HG03064 (cell line): Measurements from ENCODE around the gene TOM1.

Experiments
- ATAC-seq: cut with Tn5 transposase; IDR thresholded peaks from one replicate; pipeline ENCODE4 v1.9.1; 2021; ENCODE audit warnings: low read depth; ENCODE audit not compliant: unreplicated experiment

The TOM1 gene

GRCh38 chr22:35299673-35300499, at the start of gene TOM1:
TOM1 (plus strand) TSS chr22:35299894; CDS start chr22:35299929, 35 bp downstream.
- ATAC-seq, result peak; percentile 97

GRCh38 chr22:35250156-35250555, 49.5 kb upstream of the TOM1 start:
- no peak for ATAC-seq

- ATAC-seq, result no peak
Measured at GRCh38 chr22:35253946-35254345, 45.7 kb upstream of the TOM1 start.

GRCh38 chr22:35257002-35257320, 42.7 kb upstream of the TOM1 start:
- ATAC-seq, result peak; percentile 29

- peak; percentile 84 for ATAC-seq
Measured at GRCh38 chr22:35257321-35258190, 42.1 kb upstream of the TOM1 start, which contains the start of gene HMGXB4. HMGXB4 (plus strand) TSS chr22:35257493; CDS start chr22:35262391, 4,898 bp downstream.

GRCh38 chr22:35258191-35258988, 41.3 kb upstream of the TOM1 start:
- no peak for ATAC-seq

- no peak for ATAC-seq
Measured at GRCh38 chr22:35264986-35265385, 34.7 kb upstream of the TOM1 start.

GRCh38 chr22:35266277-35266676, 33.4 kb upstream of the TOM1 start:
- ATAC-seq, result no peak

GRCh38 chr22:35269630-35270029, 30.1 kb upstream of the TOM1 start:
- ATAC-seq, result no peak

GRCh38 chr22:35274154-35274871, 25.4 kb upstream of the TOM1 start:
- ATAC-seq, result no peak

- no peak for ATAC-seq
Measured at GRCh38 chr22:35275580-35275979, 24.1 kb upstream of the TOM1 start.

GRCh38 chr22:35276019-35276418, 23.7 kb upstream of the TOM1 start:
- ATAC-seq, result no peak

- no peak for ATAC-seq
Measured at GRCh38 chr22:35288116-35288515, 11.6 kb upstream of the TOM1 start.

- no peak for ATAC-seq
Measured at GRCh38 chr22:35292786-35293185, 6.9 kb upstream of the TOM1 start.

GRCh38 chr22:35296051-35296450, 3.6 kb upstream of the TOM1 start:
- no peak for ATAC-seq

GRCh38 chr22:35299217-35299672, 449 bp upstream of the TOM1 start:
- no peak for ATAC-seq

- no peak for ATAC-seq
Measured at GRCh38 chr22:35301372-35301874, 1.7 kb downstream of the TOM1 start.

- no peak for ATAC-seq
Measured at GRCh38 chr22:35303029-35303624, 3.4 kb downstream of the TOM1 start.

- no peak for ATAC-seq
Measured at GRCh38 chr22:35305525-35306070, 5.9 kb downstream of the TOM1 start.
